Panc1 (cell line): ENCODE results near the gene UBA52. TPM values are rescaled to one million over a fixed set of nuclear protein-coding genes. Genes with fewer than 3 reads are reported as not detected.
A peak's percentile ranks its signal among the peaks of the same experiment; 100 is the strongest.

Source experiments
- ATAC-seq: fragments of 200-7000 bp; cut with Tn5 transposase; 2 replicates; pipeline ENCODE4 v1.9.1; 2020; ENCODE audit warnings: mild to moderate bottlenecking, moderate library complexity
- BruUV-seq: library from RNA; stranded (reverse); fragments of 400-500 nt; replicated peaks from 2 replicates; lab custom pipeline; 2021; lab: Mats Ljungman, UMichigan
- CTCF ChIA-PET: fragments of 300-600 bp; sonication (Branson Sonifier 250); formaldehyde crosslinking; loops from one replicate; lab custom pipeline; 2022; ENCODE audit warnings: antibody characterized with exemption; lab: Charles Lee
- POLR2A ChIA-PET: fragments of 300-600 bp; sonication (Branson Sonifier 250); formaldehyde crosslinking; loops from one replicate; lab custom pipeline; 2022; ENCODE audit warnings: antibody characterized with exemption; lab: Charles Lee
- DNase-seq: peaks from one replicate; pipeline ENCODE4 v3.0.0-alpha.2; 2010; ENCODE audit warnings: low read depth, low spot score
- H3K27ac ChIP-seq: 2 replicates; pipeline ENCODE4 v1.5.1; 2011; ENCODE audit warnings: mild to moderate bottlenecking, low read length, inconsistent platforms
- H3K27me3 ChIP-seq: fragments of 200-500 bp; sonication (Bioruptor generic); 2 replicates; pipeline ENCODE4 v1.6.0; 2014; ENCODE audit warnings: low read length, inconsistent platforms; ENCODE audit not compliant: control insufficient read depth, insufficient read depth
- H3K36me3 ChIP-seq: fragments of 200-500 bp; sonication (Bioruptor generic); 2 replicates; pipeline ENCODE4 v1.5.1; 2014; ENCODE audit warnings: inconsistent platforms, mild to moderate bottlenecking, low read length, moderate library complexity; ENCODE audit not compliant: control insufficient read depth, insufficient read depth
- H3K4me1 ChIP-seq: 2 replicates; pipeline ENCODE4 v1.5.1; 2011; ENCODE audit warnings: inconsistent platforms, mild to moderate bottlenecking, low read length, moderate library complexity; ENCODE audit not compliant: control insufficient read depth, insufficient read depth
- H3K4me3 ChIP-seq, 2 experiments: 2 replicates each; pipeline ENCODE4 v1.5.1; 2011 to 2012; ENCODE audit warnings: low read depth in 2 of 2, low read length in 2 of 2, mild to moderate bottlenecking in 2 of 2, inconsistent platforms in 1 of 2, moderate library complexity in 1 of 2
- H3K9me3 ChIP-seq: fragments of 200-500 bp; sonication (Bioruptor generic); 2 replicates; pipeline ENCODE4 v1.5.1; 2014; ENCODE audit warnings: low read depth, mild to moderate bottlenecking, inconsistent platforms, low read length, moderate library complexity; ENCODE audit not compliant: control insufficient read depth, insufficient read depth
- POLR2AphosphoS5 ChIP-seq: IDR thresholded peaks from 2 replicates; pipeline ENCODE4 v1.6.1; 2012; ENCODE audit warnings: mild to moderate bottlenecking, low read depth, low read length, moderate library complexity
- SIN3A ChIP-seq: IDR thresholded peaks from 2 replicates; pipeline ENCODE4 v1.6.1; 2012; ENCODE audit warnings: low read depth, mild to moderate bottlenecking, low read length, moderate library complexity, borderline replicate concordance; ENCODE audit not compliant: insufficient read depth
- TCF7L2 ChIP-seq: IDR thresholded peaks from 2 replicates; pipeline ENCODE4 v1.6.1; 2011; ENCODE audit warnings: mild to moderate bottlenecking, low read depth, low read length, inconsistent platforms
- in situ Hi-C: cut with HindIII; loops from 2 replicates; pipeline ENCODE4 v1.10.0; 2016; ENCODE audit warnings: low sequenced_read_pairs, low pct_unique_long_range_greater_than_20kb
- intact Hi-C: fragments of 100-400 bp; cut with micrococcal nuclease; formaldehyde crosslinking; loops from one replicate; pipeline ENCODE4 v1.10.0; 2022; ENCODE audit not compliant: unreplicated experiment
- total RNA-seq: library from RNA; stranded (reverse); gene quantifications from one replicate; pipeline ENCODE4 v1.2.1, GENCODE V29; 2021; ENCODE audit not compliant: unreplicated experiment
- TF ChIP-seq, protein P1 (sequence below): fragments of 450-650 bp; IDR thresholded peaks from 2 replicates; pipeline ENCODE4 v1.5.1; 2017; ENCODE audit warnings: mild to moderate bottlenecking
- TF ChIP-seq, protein P2 (sequence below), 2 experiments: IDR thresholded peaks; 2 replicates each; pipeline ENCODE4 v1.6.1; 2011 to 2012; ENCODE audit warnings: low read depth in 2 of 2, control low read depth in 1 of 2, low read length in 1 of 2, mild to moderate bottlenecking in 1 of 2, moderate library complexity in 1 of 2; ENCODE audit not compliant: insufficient read depth in 1 of 2

The UBA52 gene
- total RNA-seq, 1 experiment from 2014 or later = 907 TPM

DNA sequence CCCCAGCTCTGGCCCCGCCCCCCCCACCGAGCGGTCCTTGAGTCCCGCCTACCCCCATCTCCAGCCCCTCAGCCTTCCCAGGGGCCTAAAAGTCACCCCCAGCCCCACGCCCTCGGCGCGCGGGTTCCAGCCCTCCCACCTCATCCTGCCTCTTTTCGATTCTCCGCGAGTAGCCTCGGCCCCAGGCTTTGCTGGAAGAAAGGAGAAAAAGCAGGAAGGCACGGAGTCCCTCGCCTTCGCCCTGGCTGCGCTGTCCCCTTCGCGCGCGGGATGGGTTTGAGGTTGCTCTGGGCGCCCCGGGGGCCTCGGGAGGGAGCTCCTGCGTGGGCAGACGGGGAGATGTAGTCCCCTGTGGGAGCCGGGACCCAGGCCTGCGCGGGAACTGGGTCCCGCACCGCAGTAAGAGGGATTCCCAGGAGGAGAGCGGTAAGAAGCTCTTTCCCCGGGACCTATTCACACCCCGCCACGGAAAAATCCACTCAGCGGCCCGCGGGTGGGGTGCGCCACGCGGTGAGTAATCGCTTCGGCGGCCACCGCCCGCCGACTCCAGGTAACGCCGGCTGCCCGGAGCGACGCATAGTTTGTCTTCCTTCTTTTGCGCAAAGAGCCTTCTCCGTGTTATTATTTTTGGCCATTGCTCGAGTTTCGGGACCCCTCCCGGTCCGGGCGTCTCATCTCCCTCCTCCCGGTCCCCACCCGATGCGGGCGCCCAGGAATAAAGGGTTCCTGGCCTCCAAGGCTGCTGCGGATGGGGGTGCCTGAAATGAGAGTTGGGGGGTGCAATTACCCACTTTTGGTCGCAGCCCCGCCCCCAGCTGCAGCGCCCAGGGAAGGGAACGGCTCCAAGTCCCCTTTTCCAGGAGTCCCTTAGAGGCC, 35.8 kb downstream of the UBA52 start:
- BruUV-seq = no TSS peak
- in situ Hi-C loops = no loop called here
- POLR2A ChIA-PET = interaction anchor here (0.5 to 0.6 kb wide), 2 partner anchors 59 to 355 kb away, joined by 3 to 5 read pairs; no protein-coding TSS in a partner anchor

DNA sequence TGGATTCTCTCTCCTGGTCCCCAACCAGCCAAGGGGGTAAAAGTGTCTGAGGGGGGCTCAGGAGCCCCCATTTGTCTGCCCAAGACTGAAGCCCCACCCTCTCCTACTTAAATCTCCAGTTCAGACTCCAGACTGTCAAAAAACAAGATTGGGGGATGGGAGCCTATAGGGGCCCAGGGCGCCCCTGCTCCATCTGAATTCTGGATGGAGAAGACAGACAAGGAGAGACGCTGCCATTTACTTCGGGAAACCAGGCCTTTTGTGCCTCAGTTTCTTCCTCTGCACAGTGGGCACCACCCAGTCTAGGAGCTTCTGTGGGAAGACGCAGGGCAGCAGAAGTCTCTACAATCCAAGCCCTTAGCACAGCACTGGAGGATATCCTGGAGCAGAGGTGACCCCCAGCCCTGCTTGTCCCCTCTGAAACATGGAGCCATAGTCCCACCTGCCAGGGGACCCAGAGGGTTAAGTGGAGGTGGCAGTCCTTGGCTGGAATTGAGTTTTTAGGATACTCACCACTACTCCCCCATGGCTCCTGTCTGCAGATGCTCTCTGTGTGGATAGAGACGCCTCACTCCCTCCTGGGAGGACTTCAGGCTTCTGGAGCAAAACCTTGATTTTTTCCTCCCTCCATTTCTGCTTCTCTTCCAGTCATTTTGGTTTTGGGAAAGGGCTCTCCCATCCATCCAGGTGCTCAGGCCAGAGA, 36.6 kb downstream of the UBA52 start:
- Histone ChIP-seq H3K36me3 (no peaks in the 10 kb centered on the region), H3K9me3 (no peaks in the 10 kb centered on the region), H3K4me3 (no peak overlapping the region), H3K27ac (no peak overlapping the region), H3K27me3 (peaks cover 2% of the 10 kb centered on the region), H3K4me1 (peaks cover 7% of the 10 kb centered on the region)
- CTCF ChIA-PET = no interaction called here
- in situ Hi-C loops (no loop called here), intact Hi-C loops (no loop called here)
- TF ChIP-seq POLR2AphosphoS5 = no peak
- TF ChIP-seq, protein P1, sequence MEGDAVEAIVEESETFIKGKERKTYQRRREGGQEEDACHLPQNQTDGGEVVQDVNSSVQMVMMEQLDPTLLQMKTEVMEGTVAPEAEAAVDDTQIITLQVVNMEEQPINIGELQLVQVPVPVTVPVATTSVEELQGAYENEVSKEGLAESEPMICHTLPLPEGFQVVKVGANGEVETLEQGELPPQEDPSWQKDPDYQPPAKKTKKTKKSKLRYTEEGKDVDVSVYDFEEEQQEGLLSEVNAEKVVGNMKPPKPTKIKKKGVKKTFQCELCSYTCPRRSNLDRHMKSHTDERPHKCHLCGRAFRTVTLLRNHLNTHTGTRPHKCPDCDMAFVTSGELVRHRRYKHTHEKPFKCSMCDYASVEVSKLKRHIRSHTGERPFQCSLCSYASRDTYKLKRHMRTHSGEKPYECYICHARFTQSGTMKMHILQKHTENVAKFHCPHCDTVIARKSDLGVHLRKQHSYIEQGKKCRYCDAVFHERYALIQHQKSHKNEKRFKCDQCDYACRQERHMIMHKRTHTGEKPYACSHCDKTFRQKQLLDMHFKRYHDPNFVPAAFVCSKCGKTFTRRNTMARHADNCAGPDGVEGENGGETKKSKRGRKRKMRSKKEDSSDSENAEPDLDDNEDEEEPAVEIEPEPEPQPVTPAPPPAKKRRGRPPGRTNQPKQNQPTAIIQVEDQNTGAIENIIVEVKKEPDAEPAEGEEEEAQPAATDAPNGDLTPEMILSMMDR = no peak
- no TSS peak for BruUV-seq
- ATAC-seq = no peak
- no peak for DNase-seq
- POLR2A ChIA-PET = no interaction called here

More for the DNA sequence above, 35.8 kb downstream of the UBA52 start:
- Histone ChIP-seq H3K4me3 (peak overlapping the region; percentile 27 to 39), H3K36me3 (no peaks in the 10 kb centered on the region), H3K9me3 (no peaks in the 10 kb centered on the region), H3K4me1 (peaks cover 7% of the 10 kb centered on the region), H3K27me3 (peaks cover 2% of the 10 kb centered on the region), H3K27ac (no peak overlapping the region)
- intact Hi-C loops = no loop called here
- CTCF ChIA-PET = no interaction called here
- no peak for TF ChIP-seq POLR2AphosphoS5
- TF ChIP-seq SIN3A = no peak
- no peak for TF ChIP-seq TCF7L2
- TF ChIP-seq, protein P1 = no peak
- DNase-seq = no peak
- ATAC-seq = no peak

DNA sequence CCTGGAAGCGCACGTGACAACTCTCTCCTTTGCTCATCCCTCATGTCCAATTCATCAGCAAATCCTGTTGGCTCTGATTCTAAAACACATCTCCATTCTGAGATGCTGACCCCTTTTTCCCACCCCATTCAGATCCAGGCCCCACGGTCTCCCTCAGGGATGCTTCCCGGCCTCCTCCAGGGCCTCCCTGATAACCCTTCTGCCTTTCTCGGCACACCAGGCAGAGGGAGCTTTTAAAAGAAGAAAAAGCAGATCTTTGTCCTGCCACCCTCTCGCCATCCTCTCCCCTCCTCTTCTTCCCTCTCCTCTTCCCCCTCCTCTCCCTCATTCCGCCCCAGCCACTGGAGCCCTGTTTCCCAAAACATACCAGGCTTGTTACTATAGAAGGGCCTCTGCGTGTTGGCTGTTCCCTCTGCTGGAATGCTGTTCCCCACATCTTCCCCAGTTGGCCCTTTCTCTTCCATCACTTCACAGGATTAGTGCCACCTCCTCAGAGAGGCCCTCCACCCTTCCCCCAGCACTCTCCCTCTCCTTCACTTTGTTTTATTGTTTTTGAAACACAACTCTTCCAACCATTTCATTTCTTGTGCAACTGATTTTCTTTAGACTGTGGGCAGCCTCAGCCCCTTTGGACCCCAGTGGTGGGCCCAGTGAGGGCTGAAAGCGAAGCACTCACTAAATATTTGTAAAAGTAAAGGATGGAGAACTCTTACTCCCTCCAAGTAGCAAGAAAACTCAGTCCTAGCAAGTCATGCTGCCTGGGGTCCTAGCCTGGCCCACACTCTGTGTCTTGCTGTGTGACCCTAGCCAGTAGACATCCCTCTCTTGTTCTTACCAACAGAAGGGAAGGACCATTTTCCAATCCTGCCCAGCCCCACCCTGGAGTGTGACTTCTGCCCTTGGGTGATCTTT, 37.4 kb downstream of the UBA52 start:
- POLR2A ChIA-PET = no interaction called here
- H3K27me3 ChIP-seq = peaks cover 2% of the 10 kb centered on the region
- H3K27ac ChIP-seq = no peak overlapping the region
- H3K4me3 ChIP-seq = no peak overlapping the region
- ATAC-seq = no peak
- no peak for DNase-seq
- H3K4me1 ChIP-seq = peaks cover 5% of the 10 kb centered on the region; the same call in 1 of the 2 replicates
- intact Hi-C loops = no loop called here
- H3K36me3 ChIP-seq = no peaks in the 10 kb centered on the region
- no peak for TF ChIP-seq POLR2AphosphoS5
- TF ChIP-seq, protein P1 = no peak
- no peak for TF ChIP-seq SIN3A
- TF ChIP-seq, protein P2, sequence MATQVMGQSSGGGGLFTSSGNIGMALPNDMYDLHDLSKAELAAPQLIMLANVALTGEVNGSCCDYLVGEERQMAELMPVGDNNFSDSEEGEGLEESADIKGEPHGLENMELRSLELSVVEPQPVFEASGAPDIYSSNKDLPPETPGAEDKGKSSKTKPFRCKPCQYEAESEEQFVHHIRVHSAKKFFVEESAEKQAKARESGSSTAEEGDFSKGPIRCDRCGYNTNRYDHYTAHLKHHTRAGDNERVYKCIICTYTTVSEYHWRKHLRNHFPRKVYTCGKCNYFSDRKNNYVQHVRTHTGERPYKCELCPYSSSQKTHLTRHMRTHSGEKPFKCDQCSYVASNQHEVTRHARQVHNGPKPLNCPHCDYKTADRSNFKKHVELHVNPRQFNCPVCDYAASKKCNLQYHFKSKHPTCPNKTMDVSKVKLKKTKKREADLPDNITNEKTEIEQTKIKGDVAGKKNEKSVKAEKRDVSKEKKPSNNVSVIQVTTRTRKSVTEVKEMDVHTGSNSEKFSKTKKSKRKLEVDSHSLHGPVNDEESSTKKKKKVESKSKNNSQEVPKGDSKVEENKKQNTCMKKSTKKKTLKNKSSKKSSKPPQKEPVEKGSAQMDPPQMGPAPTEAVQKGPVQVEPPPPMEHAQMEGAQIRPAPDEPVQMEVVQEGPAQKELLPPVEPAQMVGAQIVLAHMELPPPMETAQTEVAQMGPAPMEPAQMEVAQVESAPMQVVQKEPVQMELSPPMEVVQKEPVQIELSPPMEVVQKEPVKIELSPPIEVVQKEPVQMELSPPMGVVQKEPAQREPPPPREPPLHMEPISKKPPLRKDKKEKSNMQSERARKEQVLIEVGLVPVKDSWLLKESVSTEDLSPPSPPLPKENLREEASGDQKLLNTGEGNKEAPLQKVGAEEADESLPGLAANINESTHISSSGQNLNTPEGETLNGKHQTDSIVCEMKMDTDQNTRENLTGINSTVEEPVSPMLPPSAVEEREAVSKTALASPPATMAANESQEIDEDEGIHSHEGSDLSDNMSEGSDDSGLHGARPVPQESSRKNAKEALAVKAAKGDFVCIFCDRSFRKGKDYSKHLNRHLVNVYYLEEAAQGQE (IDR thresholded peaks at IDR 0.05; ENCODE audit: insufficient read depth in 1 of 2, low read depth in 2 of 2, low read length in 1 of 2) = no peak
- TF ChIP-seq TCF7L2 = no peak
- H3K9me3 ChIP-seq = no peaks in the 10 kb centered on the region
- in situ Hi-C loops = no loop called here
- CTCF ChIA-PET = no interaction called here
- no TSS peak for BruUV-seq
